Panc1 (cell line): ENCODE measurements around the gene FBXO42.
A peak's percentile ranks its signal among the peaks of the same experiment; 100 is the strongest.

Source experiments
- POLR2AphosphoS5 ChIP-seq: IDR thresholded peaks from 2 replicates; pipeline ENCODE4 v1.6.1; 2012; ENCODE audit warnings: mild to moderate bottlenecking, low read depth, low read length, moderate library complexity
- TCF7L2 ChIP-seq: IDR thresholded peaks from 2 replicates; pipeline ENCODE4 v1.6.1; 2011; ENCODE audit warnings: mild to moderate bottlenecking, low read depth, low read length, inconsistent platforms
- TF ChIP-seq, protein P1 (sequence below): fragments of 450-650 bp; IDR thresholded peaks from 2 replicates; pipeline ENCODE4 v1.5.1; 2017; ENCODE audit warnings: mild to moderate bottlenecking
- TF ChIP-seq, protein P2 (sequence below), 2 experiments: IDR thresholded peaks; 2 replicates each; pipeline ENCODE4 v1.6.1; 2011 to 2012; ENCODE audit warnings: low read depth in 2 of 2, control low read depth in 1 of 2, low read length in 1 of 2, mild to moderate bottlenecking in 1 of 2, moderate library complexity in 1 of 2; ENCODE audit not compliant: insufficient read depth in 1 of 2

DNA sequence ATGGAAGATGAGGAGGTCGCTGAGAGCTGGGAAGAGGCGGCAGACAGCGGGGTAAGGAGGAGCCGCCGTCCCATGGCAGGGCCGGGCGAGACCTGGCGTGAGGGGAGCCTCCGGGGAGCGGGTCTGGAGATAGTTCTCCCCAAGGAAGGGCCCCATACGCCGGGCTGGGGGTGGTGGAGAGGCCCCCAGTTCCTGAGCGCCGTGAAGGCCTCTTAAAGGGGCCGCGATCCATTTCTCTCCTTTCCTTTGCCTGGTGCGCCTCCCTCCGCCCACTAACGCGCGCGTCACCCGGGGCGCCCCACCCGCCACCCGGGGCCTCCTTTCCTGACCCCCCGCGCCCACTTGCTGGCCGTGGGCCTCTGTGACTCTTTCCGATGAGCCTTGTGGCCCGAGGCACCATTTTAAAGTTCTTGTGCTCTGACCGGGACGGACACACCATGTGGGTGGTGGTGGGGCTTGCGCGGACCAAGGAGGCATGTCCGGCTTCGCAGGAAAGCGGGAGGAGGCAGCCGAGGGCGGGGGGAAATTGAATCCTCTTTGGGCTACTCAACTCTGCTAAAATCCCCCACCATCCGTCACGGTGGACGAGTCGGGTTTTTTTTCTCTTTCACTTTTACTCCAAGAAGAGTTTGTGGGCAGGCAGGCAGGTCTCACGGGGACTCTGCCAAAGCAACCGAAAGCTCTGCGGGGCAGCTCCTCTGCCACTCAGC lies 15.1 kb upstream of the FBXO42 start:
- TF ChIP-seq, protein P1, sequence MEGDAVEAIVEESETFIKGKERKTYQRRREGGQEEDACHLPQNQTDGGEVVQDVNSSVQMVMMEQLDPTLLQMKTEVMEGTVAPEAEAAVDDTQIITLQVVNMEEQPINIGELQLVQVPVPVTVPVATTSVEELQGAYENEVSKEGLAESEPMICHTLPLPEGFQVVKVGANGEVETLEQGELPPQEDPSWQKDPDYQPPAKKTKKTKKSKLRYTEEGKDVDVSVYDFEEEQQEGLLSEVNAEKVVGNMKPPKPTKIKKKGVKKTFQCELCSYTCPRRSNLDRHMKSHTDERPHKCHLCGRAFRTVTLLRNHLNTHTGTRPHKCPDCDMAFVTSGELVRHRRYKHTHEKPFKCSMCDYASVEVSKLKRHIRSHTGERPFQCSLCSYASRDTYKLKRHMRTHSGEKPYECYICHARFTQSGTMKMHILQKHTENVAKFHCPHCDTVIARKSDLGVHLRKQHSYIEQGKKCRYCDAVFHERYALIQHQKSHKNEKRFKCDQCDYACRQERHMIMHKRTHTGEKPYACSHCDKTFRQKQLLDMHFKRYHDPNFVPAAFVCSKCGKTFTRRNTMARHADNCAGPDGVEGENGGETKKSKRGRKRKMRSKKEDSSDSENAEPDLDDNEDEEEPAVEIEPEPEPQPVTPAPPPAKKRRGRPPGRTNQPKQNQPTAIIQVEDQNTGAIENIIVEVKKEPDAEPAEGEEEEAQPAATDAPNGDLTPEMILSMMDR: no peak
- TF ChIP-seq POLR2AphosphoS5: peak; percentile 89; the same call in 1 of the 2 replicates
- TF ChIP-seq, protein P2, sequence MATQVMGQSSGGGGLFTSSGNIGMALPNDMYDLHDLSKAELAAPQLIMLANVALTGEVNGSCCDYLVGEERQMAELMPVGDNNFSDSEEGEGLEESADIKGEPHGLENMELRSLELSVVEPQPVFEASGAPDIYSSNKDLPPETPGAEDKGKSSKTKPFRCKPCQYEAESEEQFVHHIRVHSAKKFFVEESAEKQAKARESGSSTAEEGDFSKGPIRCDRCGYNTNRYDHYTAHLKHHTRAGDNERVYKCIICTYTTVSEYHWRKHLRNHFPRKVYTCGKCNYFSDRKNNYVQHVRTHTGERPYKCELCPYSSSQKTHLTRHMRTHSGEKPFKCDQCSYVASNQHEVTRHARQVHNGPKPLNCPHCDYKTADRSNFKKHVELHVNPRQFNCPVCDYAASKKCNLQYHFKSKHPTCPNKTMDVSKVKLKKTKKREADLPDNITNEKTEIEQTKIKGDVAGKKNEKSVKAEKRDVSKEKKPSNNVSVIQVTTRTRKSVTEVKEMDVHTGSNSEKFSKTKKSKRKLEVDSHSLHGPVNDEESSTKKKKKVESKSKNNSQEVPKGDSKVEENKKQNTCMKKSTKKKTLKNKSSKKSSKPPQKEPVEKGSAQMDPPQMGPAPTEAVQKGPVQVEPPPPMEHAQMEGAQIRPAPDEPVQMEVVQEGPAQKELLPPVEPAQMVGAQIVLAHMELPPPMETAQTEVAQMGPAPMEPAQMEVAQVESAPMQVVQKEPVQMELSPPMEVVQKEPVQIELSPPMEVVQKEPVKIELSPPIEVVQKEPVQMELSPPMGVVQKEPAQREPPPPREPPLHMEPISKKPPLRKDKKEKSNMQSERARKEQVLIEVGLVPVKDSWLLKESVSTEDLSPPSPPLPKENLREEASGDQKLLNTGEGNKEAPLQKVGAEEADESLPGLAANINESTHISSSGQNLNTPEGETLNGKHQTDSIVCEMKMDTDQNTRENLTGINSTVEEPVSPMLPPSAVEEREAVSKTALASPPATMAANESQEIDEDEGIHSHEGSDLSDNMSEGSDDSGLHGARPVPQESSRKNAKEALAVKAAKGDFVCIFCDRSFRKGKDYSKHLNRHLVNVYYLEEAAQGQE (IDR thresholded peaks at IDR 0.05; ENCODE audit: insufficient read depth in 1 of 2, low read depth in 2 of 2, low read length in 1 of 2): no peak
- no peak for TF ChIP-seq TCF7L2
